Left colon (tissue), 2 donors: ENCODE measurements around the gene KATNBL1. TPM values are rescaled to one million over a fixed set of nuclear protein-coding genes. Genes with fewer than 3 reads are reported as not detected.
"Not testable (repeated sequence)": the region's sequence is repeated elsewhere in the genome, so short reads cannot be mapped to it uniquely, and the experiment has no call there.

Experiments used
- ATAC-seq: fragments of 200-7000 bp; cut with Tn5 transposase; one replicate; pipeline ENCODE4 v1.9.1; 2020; ENCODE audit warnings: mild to moderate bottlenecking, moderate library complexity
- DNase-seq, 2 donors: peaks; one replicate each; pipeline ENCODE4 v3.0.0-alpha.2; 2020
- intact Hi-C, 2 donors: fragments of 100-400 bp; cut with DNase I in 1 of 2; cut with micrococcal nuclease in 1 of 2; formaldehyde crosslinking; loops; one replicate each; pipeline versions ENCODE4 v1.11.2 to v1.14.0; 2022; cut with DNase I, micrococcal nuclease
- total RNA-seq, 2 donors: library from RNA; stranded (reverse); fragmentation: NEBNext Ultra II Directional; extraction: Animal tissue kit (Norgen Biotek cat#: 25700); gene quantifications; one replicate each; pipeline ENCODE4 v1.2.1, GENCODE V29; 2021
- donor health status: DM: no; HTN: no; CAD: no.
- donor health status: DM: yes; HTN: yes; CAD: no.

Gene KATNBL1
- total RNA-seq, 2 donors from 2014 or later = 33.7 to 41.4 TPM

- ATAC-seq = no peak
- intact Hi-C loops = loop anchor here (5.0 to 10.0 kb wide), 2 partner anchors 149 to 151 kb away; no protein-coding TSS in a partner anchor
- no peak for DNase-seq
Measured at GRCh38 chr15:34213690-34214089, 3.8 kb upstream of the KATNBL1 start.

DNA sequence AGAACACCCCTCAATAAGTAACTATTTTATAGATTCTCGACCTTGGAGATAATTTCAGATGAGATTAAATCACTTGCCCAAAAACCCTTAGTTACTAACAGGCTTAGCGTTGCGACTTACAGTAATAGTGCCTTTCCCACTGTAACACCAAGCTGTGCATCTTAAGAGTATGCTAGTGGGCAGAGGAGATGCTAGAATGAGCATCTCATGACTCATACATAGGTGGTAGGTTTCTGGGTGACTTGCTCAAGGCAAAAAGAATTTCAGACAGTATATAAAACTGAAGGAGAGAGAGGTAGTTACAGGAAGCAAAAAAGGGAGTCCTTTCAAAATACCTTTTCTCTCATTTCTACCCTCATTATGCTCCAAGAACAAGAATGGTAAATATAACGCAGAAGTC lies 3.9 kb downstream of the KATNBL1 start:
- intact Hi-C loops = no loop called here
- DNase-seq = no peak
- no peak for ATAC-seq

DNA sequence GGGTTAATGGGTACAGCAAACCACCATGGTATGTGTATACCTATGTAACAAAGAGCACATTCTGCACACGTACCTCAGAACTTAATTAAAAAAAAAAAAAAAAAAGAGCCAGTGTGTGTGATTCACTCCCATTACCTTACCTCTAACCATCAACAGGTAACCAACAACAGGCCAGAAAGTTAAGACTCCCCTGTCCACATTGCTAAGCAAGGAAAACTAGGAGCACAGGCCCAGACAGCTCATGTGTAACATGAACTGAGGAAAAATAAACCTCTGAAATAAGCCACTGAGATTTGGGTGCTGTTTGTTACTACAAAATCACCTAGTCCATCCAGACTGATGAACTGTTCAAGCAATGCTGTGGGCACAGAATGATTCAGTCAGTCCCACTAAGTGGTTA lies 6.0 kb downstream of the KATNBL1 start:
- DNase-seq = no peak
- intact Hi-C loops = no loop called here
- ATAC-seq = no peak

GRCh38 chr15:34203305-34203704 lies 6.6 kb downstream of the KATNBL1 start:
- ATAC-seq = no peak
- intact Hi-C loops = no loop called here
- no peak for DNase-seq

GRCh38 chr15:34193272-34193671 lies 16.6 kb downstream of the KATNBL1 start:
- ATAC-seq, intact Hi-C loops, DNase-seq: not testable (repeated sequence)

- ATAC-seq (no peak), DNase-seq (no peak)
- intact Hi-C loops = no loop called here
Measured at GRCh38 chr15:34188711-34189110, 21.2 kb downstream of the KATNBL1 start.

DNA sequence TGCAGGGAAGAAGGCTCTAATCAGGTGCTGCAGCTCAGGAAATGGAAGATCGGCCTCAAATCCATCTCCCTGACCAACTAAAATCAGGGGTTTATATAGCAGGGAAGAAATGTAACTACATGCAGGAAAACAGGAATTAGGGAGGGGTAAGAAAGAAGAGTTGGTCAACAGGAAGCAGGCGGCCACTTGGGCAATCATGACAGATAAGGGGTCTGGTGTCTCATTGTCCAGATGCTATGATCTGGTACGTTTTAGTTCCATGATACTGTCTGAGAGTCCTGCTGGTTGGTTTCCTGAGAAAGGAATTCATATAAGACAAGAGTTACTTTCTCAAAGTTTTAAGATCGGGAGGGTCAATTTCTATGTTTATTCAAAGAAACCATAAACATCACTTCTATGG lies 24.2 kb downstream of the KATNBL1 start:
- DNase-seq (no peak), ATAC-seq (no peak)
- intact Hi-C loops = no loop called here

DNA sequence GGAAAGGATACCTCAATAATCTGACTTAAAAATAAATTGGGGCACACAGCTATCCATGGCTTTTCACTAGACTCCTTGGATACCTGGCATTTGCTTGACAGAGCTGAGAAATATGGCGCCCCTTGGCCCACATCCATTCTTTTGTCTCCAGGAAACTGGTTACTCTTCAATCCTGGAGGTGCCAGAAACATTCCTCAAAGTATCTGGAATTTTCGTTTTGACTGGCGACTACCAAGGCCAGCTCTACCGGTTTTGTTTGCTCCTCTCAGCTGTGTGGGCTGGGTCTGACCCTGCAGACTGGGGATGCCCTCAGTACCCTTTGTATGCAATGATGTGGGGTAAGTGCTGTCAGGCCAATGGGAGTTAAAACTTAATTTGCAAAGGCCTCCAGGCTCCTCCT lies 27.0 kb downstream of the KATNBL1 start:
- intact Hi-C loops = no loop called here
- ATAC-seq = no peak
- DNase-seq = no peak

DNA sequence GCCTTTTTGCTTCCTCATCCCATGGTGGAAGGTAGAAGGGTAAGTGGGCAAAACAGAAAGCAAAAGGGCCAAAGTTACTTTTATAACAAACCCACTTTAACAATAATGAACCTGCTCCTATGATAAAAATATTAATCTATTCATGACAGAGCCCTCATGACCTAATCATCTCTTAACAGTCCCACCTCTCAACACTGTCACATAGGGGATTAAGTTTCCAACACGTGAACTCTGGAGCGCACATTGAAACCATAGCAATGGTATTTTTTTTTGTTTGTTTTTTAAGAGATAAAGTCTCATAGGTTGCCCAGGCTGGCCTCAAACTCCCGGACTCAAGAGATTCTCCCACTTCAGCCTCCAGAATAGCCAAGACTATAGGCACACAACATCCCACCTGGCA lies 30.7 kb downstream of the KATNBL1 start:
- intact Hi-C loops = no loop called here

GRCh38 chr15:34165987-34166573 lies 43.8 kb downstream of the KATNBL1 start:
- ATAC-seq = not testable (repeated sequence)

More for the DNA sequence above, 30.7 kb downstream of the KATNBL1 start:
- DNase-seq (no peak), ATAC-seq (no peak)

GRCh38 chr15:34161329-34161963 lies 48.5 kb downstream of the KATNBL1 start:
- intact Hi-C loops = no loop called here
- ATAC-seq (no peak), DNase-seq (no peak)

More at GRCh38 chr15:34165987-34166573, 43.8 kb downstream of the KATNBL1 start:
- DNase-seq, intact Hi-C loops: not testable (repeated sequence)

DNA sequence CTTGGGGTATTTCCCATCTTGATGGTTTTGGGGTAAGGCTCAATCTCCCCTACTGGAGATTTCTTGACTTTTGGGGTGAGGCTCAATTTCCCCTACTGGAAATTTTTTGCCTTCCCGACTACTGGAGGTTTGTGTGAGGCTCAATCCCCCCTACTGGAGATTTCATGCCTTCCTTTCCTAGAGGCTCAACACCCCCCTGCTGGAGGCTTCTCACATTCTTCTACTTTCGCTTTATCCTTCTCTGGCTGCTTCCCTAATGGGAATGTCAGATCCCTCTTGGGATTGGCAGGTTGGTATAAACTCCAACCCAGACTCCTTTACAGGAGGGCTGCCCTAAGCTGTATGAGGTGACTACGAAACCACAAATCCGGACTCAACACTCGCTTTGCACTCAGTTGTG lies 49.2 kb downstream of the KATNBL1 start:
- DNase-seq = no peak
- no peak for ATAC-seq
- intact Hi-C loops = no loop called here

- intact Hi-C loops = no loop called here
- ATAC-seq (no peak), DNase-seq (no peak)
Measured at GRCh38 chr15:34158355-34158754, 51.5 kb downstream of the KATNBL1 start.

- intact Hi-C loops = no loop called here
- DNase-seq (no peak), ATAC-seq (no peak)
Measured at GRCh38 chr15:34155859-34156258, 54.0 kb downstream of the KATNBL1 start.

- peak; percentile 25 for ATAC-seq
- intact Hi-C loops = no loop called here
Measured at GRCh38 chr15:34154725-34155204, 55.1 kb downstream of the KATNBL1 start.

GRCh38 chr15:34147371-34148140 lies 62.3 kb downstream of the KATNBL1 start:
- DNase-seq = no peak
- ATAC-seq = no peak
- intact Hi-C loops = no loop called here

More at GRCh38 chr15:34154725-34155204, 55.1 kb downstream of the KATNBL1 start:
- DNase-seq = no peak

DNA sequence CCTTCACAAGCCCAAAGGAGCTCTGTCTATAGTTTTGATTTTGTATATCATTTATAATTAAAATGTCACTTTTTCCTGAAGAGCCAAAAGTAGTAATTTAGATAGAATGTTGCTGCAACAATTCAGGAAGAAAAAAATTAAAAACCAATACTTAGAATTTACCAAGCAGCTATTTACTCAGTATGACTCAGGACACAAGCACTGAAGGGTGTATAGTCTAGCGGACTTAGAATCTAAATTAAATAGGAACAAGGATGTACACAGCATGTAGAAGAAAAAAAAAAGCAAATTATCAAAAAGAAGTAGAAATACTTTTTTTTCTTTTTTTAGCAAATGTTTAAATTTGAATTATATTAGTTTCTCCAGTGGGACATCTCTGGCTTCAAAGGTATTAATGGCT lies 76.4 kb downstream of the KATNBL1 start:
- intact Hi-C loops = no loop called here
- DNase-seq (no peak), ATAC-seq (no peak)

DNA sequence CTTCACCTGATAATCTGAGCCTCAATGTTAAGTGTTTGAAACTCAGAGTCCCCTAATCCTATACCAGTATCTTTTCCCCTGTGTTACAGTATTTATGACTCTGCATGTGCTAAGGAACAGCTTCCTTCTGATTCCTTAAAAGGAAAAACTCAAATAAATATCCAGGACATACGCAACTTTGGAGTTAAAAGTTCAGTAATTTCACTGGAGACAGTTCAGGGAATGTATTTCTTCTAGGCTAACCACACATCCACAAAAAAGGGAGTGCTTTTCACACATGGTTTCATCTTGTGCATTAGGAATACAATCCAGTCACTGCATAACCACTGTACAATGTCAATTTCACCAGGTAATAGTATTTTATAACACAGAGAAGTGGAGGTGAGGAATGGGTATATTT lies 77.0 kb downstream of the KATNBL1 start:
- intact Hi-C loops = no loop called here
- ATAC-seq (no peak), DNase-seq (no peak)

- DNase-seq (no peak), ATAC-seq (no peak)
- intact Hi-C loops = no loop called here
Measured at GRCh38 chr15:34128898-34129297, 81.0 kb downstream of the KATNBL1 start.

DNA sequence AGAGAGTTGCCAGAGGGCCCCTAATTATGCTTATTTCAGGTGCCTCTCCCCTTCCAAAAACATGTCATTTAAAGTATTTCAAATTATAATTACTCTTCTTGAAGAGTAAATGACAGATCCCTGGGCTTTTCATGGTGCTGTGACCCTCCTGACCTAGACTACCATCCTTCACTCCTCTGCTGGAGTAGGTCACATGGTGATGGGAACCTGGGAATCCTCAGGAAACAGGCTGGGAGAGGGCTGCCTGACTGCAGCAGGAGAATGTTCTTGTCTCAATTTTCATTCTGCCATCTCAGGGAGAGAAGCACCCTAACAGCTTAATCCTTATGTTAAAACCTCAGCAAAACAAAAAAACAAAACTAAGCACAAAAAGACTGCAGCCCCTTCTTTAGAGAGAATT lies 83.4 kb downstream of the KATNBL1 start:
- intact Hi-C loops = no loop called here
- DNase-seq (no peak), ATAC-seq (no peak)
